Glomerular endothelial cell (primary cell): ENCODE measurements around the gene SH3BP4. TPM values are rescaled to one million over a fixed set of nuclear protein-coding genes. Genes with fewer than 3 reads are reported as not detected.

Experiments used
- DNase-seq: peaks from one replicate; pipeline ENCODE4 v3.0.0-alpha.2; 2011; ENCODE audit warnings: low read depth, low spot score; ENCODE audit errors: extremely low read depth
- total RNA-seq: library from RNA; depleted of rRNA; stranded (reverse); fragments of >200 nt; gene quantifications from 2 replicates; pipeline ENCODE4 v1.2.3, GENCODE V29; 2015

Gene SH3BP4
- total RNA-seq, 1 donor from 2014 or later = 62.5 TPM

GRCh38 chr2:234964631-234965461, 13.0 kb downstream of the SH3BP4 start:
- no peak for DNase-seq

- DNase-seq = no peak
Observed at GRCh38 chr2:234966340-234966739, 14.5 kb downstream of the SH3BP4 start.

GRCh38 chr2:234967201-234967869, 15.5 kb downstream of the SH3BP4 start:
- no peak for DNase-seq

DNA sequence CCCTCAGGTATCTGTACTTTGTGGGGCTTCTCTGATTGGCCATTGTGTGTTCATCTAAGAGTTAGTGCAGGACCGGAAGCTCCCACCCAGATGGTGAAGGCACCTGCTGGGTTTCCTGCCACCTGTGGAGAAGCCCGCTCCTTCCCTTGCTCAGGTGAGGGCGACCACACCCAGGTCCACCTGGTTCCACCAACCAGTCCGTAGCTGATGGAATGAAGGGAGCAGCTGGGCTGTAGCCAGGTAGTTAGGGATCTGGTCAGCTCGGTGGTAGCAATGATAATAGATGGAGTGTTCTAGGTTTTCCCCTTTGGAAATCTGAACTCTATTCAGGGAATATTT, 16.0 kb downstream of the SH3BP4 start:
- DNase-seq = no peak

GRCh38 chr2:234968631-234969305, 17.0 kb downstream of the SH3BP4 start:
- DNase-seq = no peak

DNA sequence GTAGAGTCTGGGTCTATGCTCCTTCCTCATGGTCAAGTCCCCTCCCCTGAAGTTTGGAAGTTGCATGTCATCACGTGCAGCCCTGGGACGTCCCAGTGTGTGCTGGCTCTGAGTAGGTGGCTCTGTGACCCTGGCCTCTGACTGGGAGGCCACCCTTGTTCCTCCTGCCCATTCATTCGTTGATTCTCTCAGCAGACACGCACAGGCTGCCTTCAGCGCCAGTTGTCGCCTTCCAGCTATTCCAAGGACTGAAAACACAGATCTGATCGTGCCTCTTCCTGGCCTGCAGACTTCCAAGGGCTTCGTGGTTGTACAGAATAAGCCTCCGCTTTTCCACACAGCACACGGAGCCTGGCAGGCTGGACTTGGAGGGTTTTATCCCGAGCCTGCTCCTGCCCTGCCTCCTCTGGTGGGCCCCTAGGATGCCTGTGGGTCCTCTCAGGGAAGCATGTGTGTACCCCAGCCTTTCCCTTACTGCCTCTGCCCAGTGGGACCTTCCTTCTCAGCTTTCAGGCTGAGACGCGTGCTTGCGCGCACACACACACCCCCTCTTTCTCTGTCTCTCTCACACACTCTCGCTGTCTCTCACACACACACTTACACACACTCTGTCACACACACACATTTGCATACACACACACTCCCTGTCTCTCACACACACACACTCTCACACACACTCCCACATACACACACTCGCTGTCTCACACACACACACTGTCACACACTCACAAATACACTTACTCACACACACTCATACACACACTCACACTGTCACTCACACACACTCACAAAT, 17.7 kb downstream of the SH3BP4 start:
- DNase-seq = no peak

DNA sequence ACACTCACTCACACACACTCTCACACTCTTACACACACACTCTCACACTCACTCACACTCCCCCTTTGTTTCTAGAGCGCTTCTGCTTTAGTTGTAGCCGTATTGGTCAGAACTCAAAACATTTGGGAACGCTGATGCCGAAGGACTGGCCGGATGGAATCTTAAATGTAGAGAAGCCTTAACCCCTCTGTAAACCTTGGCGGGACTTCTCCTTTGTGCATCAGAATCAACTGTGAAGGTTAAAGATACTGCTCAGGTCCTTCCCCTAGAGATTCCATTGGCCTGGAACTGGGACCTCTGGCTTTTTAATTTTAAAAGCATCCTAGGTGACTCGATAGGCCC, 18.3 kb downstream of the SH3BP4 start:
- DNase-seq = no peak

GRCh38 chr2:234970477-234970882, 18.7 kb downstream of the SH3BP4 start:
- no peak for DNase-seq

DNA sequence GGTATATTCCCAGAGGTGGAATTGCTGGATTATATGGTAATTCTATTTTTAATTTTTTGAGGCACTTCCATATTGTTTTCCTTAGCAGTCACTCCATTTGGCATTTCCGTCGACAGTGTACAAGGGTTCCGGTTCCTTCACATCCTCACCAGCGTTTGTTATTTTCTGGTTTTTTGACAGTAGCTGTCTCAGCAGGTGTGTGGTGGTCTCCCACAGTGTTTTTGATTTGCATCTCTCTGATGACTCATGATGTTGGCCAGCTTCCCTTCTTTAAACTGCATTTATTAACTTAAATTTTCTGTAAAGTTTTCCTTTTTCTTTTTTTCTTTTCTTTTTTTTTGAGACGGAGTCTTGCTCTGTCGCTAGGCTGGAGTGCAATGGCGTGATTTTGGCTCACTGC, 19.7 kb downstream of the SH3BP4 start:
- DNase-seq = no peak

DNA sequence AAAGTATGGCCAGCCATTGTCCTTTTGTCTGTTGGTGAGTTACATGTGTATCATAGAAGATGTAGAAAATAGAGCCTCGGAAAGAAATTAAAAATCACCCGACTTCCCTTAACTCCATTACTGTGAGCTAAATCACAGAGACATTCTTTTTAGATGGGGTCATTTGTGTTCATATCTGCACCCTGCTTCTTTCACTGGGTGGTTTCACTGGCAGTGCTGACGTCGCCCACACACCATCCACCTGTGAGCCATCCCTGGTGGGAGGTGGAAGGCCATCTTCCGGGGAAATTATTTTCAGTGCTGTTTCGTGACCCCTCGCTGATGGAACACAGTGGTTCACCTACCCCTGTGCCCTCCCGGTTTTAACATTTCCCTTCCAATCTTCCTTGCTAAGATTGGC, 21.2 kb downstream of the SH3BP4 start:
- DNase-seq = no peak

DNA sequence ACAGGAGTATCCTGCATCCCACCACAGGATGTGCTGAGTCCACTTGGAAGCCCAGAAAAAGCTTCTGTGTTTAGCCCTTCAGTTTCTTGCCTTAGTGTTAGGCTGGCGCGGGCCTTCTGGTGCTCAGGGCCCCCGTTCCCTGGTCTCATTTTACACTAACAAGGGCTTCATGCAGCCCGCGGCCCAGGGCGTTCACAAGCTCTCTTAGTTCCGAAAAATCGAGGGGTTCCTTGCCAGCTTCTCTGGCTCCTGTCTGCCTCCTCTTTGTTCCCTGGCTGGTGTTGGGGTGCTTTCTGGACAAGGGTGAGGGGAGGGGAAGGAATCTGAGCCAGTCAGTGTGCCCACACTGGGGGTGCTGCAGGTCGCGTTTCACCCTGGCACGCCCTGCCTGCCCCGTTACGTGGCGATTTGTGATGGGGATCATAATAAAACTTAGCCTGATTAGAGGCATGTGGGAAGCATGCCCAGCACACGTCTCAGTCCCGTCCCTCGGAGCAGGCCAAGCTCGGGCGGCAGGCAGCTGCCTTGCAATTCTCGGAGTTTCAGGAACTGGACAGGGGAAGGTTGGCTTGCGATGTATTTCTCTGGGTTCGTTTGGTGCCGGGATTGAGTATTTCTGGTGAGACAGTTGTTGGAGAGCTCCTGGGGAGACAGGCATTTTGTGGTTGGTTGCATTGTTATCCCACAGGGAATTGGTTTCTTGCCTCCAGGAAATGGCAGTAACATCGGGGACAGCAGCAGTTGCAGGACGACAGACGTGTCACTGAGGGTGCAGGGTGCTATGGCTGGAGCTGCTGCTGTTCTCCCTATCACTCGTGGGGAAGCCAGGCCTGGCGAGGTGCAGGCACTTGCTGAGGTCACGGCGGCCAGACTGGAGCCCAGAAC, 22.9 kb downstream of the SH3BP4 start:
- no peak for DNase-seq

DNA sequence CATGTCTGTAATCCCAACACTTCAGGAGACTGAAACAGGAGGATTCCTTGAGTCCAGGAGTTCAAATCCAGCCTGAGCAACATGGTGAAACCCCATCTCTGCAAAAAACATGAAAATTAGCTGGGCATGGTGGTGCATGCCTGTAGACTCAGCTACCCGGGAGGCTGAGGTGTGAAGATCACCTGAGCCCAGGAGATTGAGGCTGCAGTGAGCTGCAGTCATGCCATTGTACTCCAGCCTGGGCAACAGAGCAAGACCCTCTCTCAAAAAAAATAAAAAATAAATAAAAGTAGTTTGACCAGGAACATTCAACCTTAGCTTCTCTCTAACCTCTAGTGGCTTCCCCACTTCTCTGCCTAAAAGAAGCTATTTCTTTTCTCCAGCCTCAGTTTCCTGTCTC, 23.8 kb downstream of the SH3BP4 start:
- no peak for DNase-seq

DNA sequence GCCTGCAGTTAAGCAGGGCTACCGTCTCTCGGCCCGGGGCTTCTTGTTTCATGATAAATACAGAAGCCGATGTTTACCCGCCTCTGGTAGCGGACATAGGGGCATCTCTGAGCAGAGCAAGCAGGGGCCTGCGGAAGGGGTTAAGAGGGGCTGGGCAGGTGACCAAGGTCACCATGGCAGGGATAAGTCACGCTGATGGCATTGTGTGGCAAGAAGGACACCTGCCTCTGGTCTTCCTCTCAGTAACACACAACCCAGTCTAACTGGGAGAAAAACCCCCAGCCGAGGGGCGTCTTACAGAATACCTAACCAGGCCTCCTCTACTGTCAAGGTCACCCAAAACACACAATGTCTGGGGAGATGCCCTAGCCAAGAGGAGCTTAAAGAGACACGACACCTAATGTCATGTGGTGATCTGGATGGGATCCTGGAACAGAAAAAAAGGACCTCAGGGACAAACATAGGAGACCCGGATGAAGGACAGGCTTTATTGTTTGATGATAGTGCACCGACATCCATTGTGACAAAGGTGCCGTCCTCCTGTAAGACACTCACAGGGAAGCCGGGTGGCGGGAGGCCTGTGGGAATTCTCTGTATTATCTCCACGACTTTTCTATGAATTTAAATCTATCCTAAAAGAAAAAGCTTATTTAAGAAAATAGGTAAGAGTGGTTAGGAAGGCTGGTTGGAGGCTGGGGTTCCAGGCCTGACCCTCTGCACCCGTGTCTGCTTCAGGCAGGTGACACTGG, 24.8 kb downstream of the SH3BP4 start:
- no peak for DNase-seq

GRCh38 chr2:234977228-234977679, 25.4 kb downstream of the SH3BP4 start:
- DNase-seq = no peak

DNA sequence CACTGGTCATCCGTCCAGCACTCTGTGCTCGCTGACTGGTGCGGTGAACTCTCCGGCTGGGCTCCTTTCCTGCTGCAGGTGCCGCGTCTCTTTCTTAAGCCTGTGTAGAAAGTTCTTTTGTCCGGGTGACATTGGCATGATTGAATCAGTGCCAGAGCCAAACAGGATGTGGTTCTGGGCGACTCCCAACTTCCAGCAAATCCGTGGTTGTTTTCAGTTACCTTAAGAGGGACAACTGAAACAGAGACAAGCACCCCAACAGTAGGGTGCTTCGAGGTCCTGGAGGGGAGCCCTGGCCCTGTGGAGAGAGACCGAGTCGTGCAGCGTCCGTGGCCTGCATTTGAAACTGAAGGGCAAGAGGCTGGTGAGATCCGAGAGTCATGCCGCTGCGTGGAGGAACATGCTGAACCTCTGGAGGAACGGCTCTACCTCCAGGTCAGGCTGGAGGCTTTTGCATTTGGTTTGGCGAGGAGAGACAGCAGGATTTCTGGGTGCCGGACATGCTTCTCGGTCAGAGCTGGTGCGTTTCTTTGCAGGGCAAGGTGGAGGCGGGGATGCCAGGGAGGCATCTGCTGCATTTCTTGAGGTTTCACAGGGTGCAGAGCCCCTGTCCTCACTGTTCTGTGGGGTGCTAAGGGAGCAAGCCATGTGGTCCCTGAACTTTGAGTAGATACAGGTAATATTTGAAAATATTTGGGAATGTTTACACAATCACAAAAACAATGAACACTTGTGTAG, 26.8 kb downstream of the SH3BP4 start:
- DNase-seq = no peak

DNA sequence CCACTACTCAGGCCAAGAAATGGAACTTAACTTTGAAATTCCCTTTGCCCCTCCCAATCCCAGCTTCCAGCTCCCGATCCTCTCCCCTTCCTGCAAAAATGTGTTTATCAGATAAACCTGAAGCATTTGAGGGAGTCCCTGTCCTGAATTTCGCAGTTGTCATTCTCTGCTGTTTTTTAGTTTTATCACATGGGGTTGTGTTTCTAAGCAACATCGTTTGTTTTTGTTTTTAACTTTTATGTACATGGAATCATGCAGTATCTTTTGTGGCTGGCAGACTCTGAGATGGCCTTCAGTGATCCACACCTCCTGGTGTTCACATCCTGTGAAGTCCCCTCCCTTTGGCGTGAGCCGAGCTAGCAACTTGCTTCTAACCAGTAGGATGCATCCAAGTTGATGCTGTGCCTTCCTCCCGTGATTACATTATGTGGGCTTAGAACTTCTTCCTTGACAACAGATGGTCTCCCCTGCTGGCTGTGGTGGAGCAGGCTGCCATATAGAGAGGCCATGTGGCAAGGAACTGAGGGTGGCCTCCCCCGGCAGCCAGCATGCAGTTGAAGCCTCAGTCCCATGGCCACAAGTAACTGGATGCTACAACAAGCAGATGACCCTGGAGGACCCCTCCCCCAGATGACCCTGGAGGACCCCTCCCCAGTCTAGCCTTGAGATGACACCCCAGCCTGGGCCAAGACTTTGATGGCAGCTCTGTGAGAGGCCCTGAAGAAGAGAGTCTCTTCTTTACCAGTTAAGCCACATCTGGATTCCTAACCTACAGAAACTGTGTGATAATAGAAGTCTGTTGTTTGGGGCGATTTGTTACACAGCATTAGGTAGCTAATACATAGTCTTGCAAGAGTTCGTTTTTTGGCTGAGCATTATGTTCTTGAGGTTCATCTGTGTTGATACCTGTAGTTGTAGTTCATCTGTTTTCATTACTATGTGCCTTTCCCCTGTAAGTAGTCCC, 27.7 kb downstream of the SH3BP4 start:
- DNase-seq = no peak

DNA sequence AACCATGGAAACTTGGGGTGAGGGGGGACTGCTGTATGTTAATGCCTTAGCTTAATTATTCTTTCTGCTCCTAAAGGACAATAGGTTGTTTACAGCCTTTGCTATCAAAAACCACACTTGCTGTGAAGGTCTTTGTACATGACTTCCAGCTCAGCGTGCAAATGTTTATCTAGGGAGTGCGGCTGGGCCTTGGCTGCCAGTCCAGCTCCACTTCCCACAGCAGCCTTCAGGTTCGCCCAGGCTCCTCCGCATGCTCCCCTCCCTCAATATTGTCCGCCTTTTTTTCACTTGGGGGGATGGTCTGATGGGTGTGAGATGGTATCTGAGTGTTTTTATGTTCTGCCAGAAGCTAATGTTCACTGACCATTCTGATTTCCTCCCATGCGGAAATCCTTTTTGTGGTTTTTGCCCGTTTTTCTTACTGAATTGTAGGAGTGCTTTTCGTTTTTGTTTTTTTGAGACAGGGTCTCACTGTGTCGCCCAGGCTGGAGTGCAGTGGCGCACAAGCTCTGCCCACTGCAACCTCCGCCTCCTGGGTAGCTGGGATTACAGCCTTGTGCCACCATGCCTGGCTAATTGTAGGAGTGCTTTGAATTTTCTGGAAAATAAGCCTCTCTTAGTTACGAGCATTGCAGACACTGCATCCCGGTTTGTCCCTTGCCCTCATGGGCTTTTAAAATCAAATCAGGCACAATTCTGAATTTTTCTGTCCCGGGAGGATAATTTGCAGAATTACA, 28.8 kb downstream of the SH3BP4 start:
- no peak for DNase-seq
